Panc1 (cell line): ENCODE results near the gene SH3TC1. TPM values are rescaled to one million over a fixed set of nuclear protein-coding genes. Genes with fewer than 3 reads are reported as not detected.

Experiments
- ATAC-seq: fragments of 200-7000 bp; cut with Tn5 transposase; 2 replicates; pipeline ENCODE4 v1.9.1; 2020; ENCODE audit warnings: mild to moderate bottlenecking, moderate library complexity
- BruUV-seq: library from RNA; stranded (reverse); fragments of 400-500 nt; replicated peaks from 2 replicates; lab custom pipeline; 2021; lab: Mats Ljungman, UMichigan
- CTCF ChIA-PET: fragments of 300-600 bp; sonication (Branson Sonifier 250); formaldehyde crosslinking; loops from one replicate; lab custom pipeline; 2022; ENCODE audit warnings: antibody characterized with exemption; lab: Charles Lee
- POLR2A ChIA-PET: fragments of 300-600 bp; sonication (Branson Sonifier 250); formaldehyde crosslinking; loops from one replicate; lab custom pipeline; 2022; ENCODE audit warnings: antibody characterized with exemption; lab: Charles Lee
- DNase-seq: peaks from one replicate; pipeline ENCODE4 v3.0.0-alpha.2; 2010; ENCODE audit warnings: low read depth, low spot score
- H3K27ac ChIP-seq: 2 replicates; pipeline ENCODE4 v1.5.1; 2011; ENCODE audit warnings: mild to moderate bottlenecking, low read length, inconsistent platforms
- H3K27me3 ChIP-seq: fragments of 200-500 bp; sonication (Bioruptor generic); 2 replicates; pipeline ENCODE4 v1.6.0; 2014; ENCODE audit warnings: low read length, inconsistent platforms; ENCODE audit not compliant: control insufficient read depth, insufficient read depth
- H3K36me3 ChIP-seq: fragments of 200-500 bp; sonication (Bioruptor generic); 2 replicates; pipeline ENCODE4 v1.5.1; 2014; ENCODE audit warnings: inconsistent platforms, mild to moderate bottlenecking, low read length, moderate library complexity; ENCODE audit not compliant: control insufficient read depth, insufficient read depth
- H3K4me1 ChIP-seq: 2 replicates; pipeline ENCODE4 v1.5.1; 2011; ENCODE audit warnings: inconsistent platforms, mild to moderate bottlenecking, low read length, moderate library complexity; ENCODE audit not compliant: control insufficient read depth, insufficient read depth
- H3K4me3 ChIP-seq, 2 experiments: 2 replicates each; pipeline ENCODE4 v1.5.1; 2011 to 2012; ENCODE audit warnings: low read depth in 2 of 2, low read length in 2 of 2, mild to moderate bottlenecking in 2 of 2, inconsistent platforms in 1 of 2, moderate library complexity in 1 of 2
- H3K9me3 ChIP-seq: fragments of 200-500 bp; sonication (Bioruptor generic); 2 replicates; pipeline ENCODE4 v1.5.1; 2014; ENCODE audit warnings: low read depth, mild to moderate bottlenecking, inconsistent platforms, low read length, moderate library complexity; ENCODE audit not compliant: control insufficient read depth, insufficient read depth
- POLR2AphosphoS5 ChIP-seq: IDR thresholded peaks from 2 replicates; pipeline ENCODE4 v1.6.1; 2012; ENCODE audit warnings: mild to moderate bottlenecking, low read depth, low read length, moderate library complexity
- REST ChIP-seq, 2 experiments: IDR thresholded peaks; 2 replicates each; pipeline ENCODE4 v1.6.1; 2011 to 2012; ENCODE audit warnings: low read depth in 2 of 2, control low read depth in 1 of 2, low read length in 1 of 2, mild to moderate bottlenecking in 1 of 2, moderate library complexity in 1 of 2; ENCODE audit not compliant: insufficient read depth in 1 of 2
- SIN3A ChIP-seq: IDR thresholded peaks from 2 replicates; pipeline ENCODE4 v1.6.1; 2012; ENCODE audit warnings: low read depth, mild to moderate bottlenecking, low read length, moderate library complexity, borderline replicate concordance; ENCODE audit not compliant: insufficient read depth
- TCF7L2 ChIP-seq: IDR thresholded peaks from 2 replicates; pipeline ENCODE4 v1.6.1; 2011; ENCODE audit warnings: mild to moderate bottlenecking, low read depth, low read length, inconsistent platforms
- in situ Hi-C: cut with HindIII; loops from 2 replicates; pipeline ENCODE4 v1.10.0; 2016; ENCODE audit warnings: low sequenced_read_pairs, low pct_unique_long_range_greater_than_20kb
- intact Hi-C: fragments of 100-400 bp; cut with micrococcal nuclease; formaldehyde crosslinking; loops from one replicate; pipeline ENCODE4 v1.10.0; 2022; ENCODE audit not compliant: unreplicated experiment
- total RNA-seq: library from RNA; stranded (reverse); gene quantifications from one replicate; pipeline ENCODE4 v1.2.1, GENCODE V29; 2021; ENCODE audit not compliant: unreplicated experiment
- TF ChIP-seq, protein P1 (sequence below): fragments of 450-650 bp; IDR thresholded peaks from 2 replicates; pipeline ENCODE4 v1.5.1; 2017; ENCODE audit warnings: mild to moderate bottlenecking

Gene SH3TC1
- total RNA-seq, 1 experiment from 2014 or later, result 4.5 TPM

GRCh38 chr4:8185295-8185694 is 13.8 kb upstream of the SH3TC1 start:
- ATAC-seq (no peak), DNase-seq (no peak)
- CTCF ChIA-PET, result no interaction called here
- intact Hi-C loops, result no loop called here
- in situ Hi-C loops, result no loop called here
- no peaks in the 10 kb centered on the region for H3K27me3 ChIP-seq
- no peak overlapping the region for H3K4me3 ChIP-seq
- TF ChIP-seq REST (IDR thresholded peaks at IDR 0.05; ENCODE audit: insufficient read depth in 1 of 2, low read depth in 2 of 2, low read length in 1 of 2) (no peak), POLR2AphosphoS5 (no peak), SIN3A (no peak), TCF7L2 (no peak)
- TF ChIP-seq, protein P1, sequence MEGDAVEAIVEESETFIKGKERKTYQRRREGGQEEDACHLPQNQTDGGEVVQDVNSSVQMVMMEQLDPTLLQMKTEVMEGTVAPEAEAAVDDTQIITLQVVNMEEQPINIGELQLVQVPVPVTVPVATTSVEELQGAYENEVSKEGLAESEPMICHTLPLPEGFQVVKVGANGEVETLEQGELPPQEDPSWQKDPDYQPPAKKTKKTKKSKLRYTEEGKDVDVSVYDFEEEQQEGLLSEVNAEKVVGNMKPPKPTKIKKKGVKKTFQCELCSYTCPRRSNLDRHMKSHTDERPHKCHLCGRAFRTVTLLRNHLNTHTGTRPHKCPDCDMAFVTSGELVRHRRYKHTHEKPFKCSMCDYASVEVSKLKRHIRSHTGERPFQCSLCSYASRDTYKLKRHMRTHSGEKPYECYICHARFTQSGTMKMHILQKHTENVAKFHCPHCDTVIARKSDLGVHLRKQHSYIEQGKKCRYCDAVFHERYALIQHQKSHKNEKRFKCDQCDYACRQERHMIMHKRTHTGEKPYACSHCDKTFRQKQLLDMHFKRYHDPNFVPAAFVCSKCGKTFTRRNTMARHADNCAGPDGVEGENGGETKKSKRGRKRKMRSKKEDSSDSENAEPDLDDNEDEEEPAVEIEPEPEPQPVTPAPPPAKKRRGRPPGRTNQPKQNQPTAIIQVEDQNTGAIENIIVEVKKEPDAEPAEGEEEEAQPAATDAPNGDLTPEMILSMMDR, result no peak
- POLR2A ChIA-PET, result no interaction called here
- H3K4me1 ChIP-seq, result peaks cover 8% of the 10 kb centered on the region
- no peak overlapping the region for H3K27ac ChIP-seq
- no peaks in the 10 kb centered on the region for H3K9me3 ChIP-seq
- no peaks in the 10 kb centered on the region for H3K36me3 ChIP-seq
- BruUV-seq, result no TSS peak

DNA sequence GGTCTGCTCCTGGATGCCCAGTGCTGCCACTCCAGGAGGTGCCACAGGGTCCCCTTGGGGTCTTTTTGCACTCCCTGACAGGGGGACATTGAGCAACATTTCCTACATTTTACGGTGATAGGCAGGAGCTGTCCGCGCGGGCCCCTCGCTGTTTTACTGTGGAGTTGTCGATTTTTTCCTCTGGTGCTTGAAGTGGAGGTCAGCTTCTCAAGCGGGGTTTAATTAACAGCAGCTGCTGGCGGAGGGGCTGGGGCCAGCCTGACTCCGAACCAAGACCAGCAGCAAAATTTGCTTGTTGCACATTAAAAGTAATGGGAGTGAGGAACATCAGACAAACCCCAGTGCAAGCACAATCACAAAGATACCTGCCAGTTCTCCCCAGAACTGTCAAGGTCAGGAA is 13.2 kb upstream of the SH3TC1 start:
- BruUV-seq, result no TSS peak
- intact Hi-C loops, result no loop called here
- Histone ChIP-seq H3K4me1 (peaks cover 8% of the 10 kb centered on the region), H3K27ac (no peak overlapping the region), H3K4me3 (no peak overlapping the region), H3K36me3 (no peaks in the 10 kb centered on the region), H3K27me3 (no peaks in the 10 kb centered on the region), H3K9me3 (no peaks in the 10 kb centered on the region)
- in situ Hi-C loops, result no loop called here
- ChIA-PET CTCF (no interaction called here), POLR2A (no interaction called here)
- no peak for DNase-seq
- no peak for ATAC-seq
- TF ChIP-seq REST (IDR thresholded peaks at IDR 0.05; ENCODE audit: insufficient read depth in 1 of 2, low read depth in 2 of 2, low read length in 1 of 2) (no peak), SIN3A (no peak), TCF7L2 (no peak), POLR2AphosphoS5 (no peak)
- TF ChIP-seq, protein P1, result no peak
